IMR-90 (cell line): ENCODE results near the gene ZNF263. TPM values are rescaled to one million over a fixed set of nuclear protein-coding genes. Genes with fewer than 3 reads are reported as not detected.

Experiments
- polyA plus RNA-seq, 3 experiments: library from polyadenylated mRNA; depleted of rRNA; stranded (reverse); fragments of >200 nt; gene quantifications; 2 replicates each; pipeline ENCODE4 v1.2.3, GENCODE V29; 2012; ENCODE audit warnings: low replicate concordance in 1 of 3
- total RNA-seq: library from RNA; depleted of rRNA; stranded (reverse); fragments of >200 nt; gene quantifications from 2 replicates; pipeline ENCODE4 v1.2.3, GENCODE V29; 2012
- TF ChIP-seq, protein P1 (sequence below): fragments of 150-350 bp; IDR thresholded peaks from 2 replicates; pipeline ENCODE4 v1.6.1; 2017; ENCODE audit warnings: mild to moderate bottlenecking, antibody characterized with exemption, low read length, low read depth

ZNF263 gene
- total and polyA plus RNA-seq, 2 of the 4 experiments (the other 2 are of a cell fraction) = 20.8 to 40.3 TPM

DNA sequence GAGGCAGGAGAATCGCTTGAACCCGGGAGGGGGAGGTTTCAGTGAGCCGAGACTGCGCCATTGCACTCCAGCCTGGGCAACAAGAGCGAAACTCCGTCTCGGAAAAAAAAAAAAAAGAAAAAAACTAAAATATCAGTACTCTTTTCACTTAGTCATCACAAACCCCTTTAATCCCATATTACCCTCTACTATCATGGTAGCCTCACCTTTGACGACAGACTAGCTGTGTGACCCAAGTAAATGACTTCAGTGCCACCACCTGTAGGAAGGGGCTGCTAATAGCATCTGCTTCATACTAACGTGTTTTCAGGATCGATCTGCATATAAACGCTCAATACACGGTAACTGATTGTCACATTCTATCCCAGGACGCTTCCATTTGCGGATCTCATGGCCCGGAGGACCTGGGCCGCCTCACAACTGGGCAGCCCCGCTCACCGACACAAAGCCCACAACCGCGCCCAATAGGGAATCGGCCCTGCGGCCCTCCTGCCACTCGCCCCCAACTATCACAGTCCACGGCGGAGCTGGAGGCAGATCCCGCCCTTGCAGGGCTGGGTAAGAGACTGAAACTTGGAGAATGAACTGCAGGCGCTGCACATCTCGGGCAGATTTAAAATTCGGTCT, 1.1 kb upstream of the ZNF263 start (continued):
- TF ChIP-seq, protein P1, sequence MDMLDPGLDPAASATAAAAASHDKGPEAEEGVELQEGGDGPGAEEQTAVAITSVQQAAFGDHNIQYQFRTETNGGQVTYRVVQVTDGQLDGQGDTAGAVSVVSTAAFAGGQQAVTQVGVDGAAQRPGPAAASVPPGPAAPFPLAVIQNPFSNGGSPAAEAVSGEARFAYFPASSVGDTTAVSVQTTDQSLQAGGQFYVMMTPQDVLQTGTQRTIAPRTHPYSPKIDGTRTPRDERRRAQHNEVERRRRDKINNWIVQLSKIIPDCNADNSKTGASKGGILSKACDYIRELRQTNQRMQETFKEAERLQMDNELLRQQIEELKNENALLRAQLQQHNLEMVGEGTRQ = no peak
